H1 (cell line): ENCODE measurements around the gene NPHP4. TPM values are rescaled to one million over a fixed set of nuclear protein-coding genes. Genes with fewer than 3 reads are reported as not detected.

Experiments
- CHD2 ChIP-seq: IDR thresholded peaks from 2 replicates; pipeline ENCODE4 v1.6.1; 2012; ENCODE audit warnings: low read length, improper control_type of control experiment
- HDAC2 ChIP-seq, 2 experiments: fragments of 300-600 bp in 1 of 2; sonication (generic) in 1 of 2; IDR thresholded peaks; 2 replicates each; pipeline ENCODE4 v1.6.1; 2011 to 2012; ENCODE audit warnings: low read depth in 2 of 2, low read length in 2 of 2, mild to moderate bottlenecking in 2 of 2, moderate library complexity in 2 of 2, borderline replicate concordance in 1 of 2, inconsistent platforms in 1 of 2
- KDM1A ChIP-seq: fragments of 200-600, 300-600 bp; sonication (generic); IDR thresholded peaks from 2 replicates; pipeline ENCODE4 v1.7.1; 2016; ENCODE audit warnings: mild to moderate bottlenecking, low read length, borderline replicate concordance
- RFX5 ChIP-seq: IDR thresholded peaks from 2 replicates; pipeline ENCODE4 v1.6.1; 2011; ENCODE audit warnings: low read depth, low read length, improper control_type of control experiment, borderline replicate concordance
- SAP30 ChIP-seq: fragments of 300-600 bp; sonication (generic); IDR thresholded peaks from 2 replicates; pipeline ENCODE4 v1.7.1; 2012; ENCODE audit warnings: low read length, moderate library complexity, mild to moderate bottlenecking, inconsistent platforms; ENCODE audit not compliant: insufficient read depth, insufficient replicate concordance
- SIX5 ChIP-seq: IDR thresholded peaks from 2 replicates; pipeline ENCODE4 v1.6.1; 2011; ENCODE audit warnings: mild to moderate bottlenecking, low read depth, low read length
- SP1 ChIP-seq: IDR thresholded peaks from 2 replicates; pipeline ENCODE4 v1.6.1; 2011; ENCODE audit warnings: low read depth, low read length
- TAF1 ChIP-seq: IDR thresholded peaks from 2 replicates; pipeline ENCODE4 v1.6.1; 2011; ENCODE audit warnings: mild to moderate bottlenecking, low read depth, low read length
- polyA plus RNA-seq, 7 experiments: library from polyadenylated mRNA; depleted of rRNA in 3 of 7; stranded (reverse) in 5 of 7; unstranded in 2 of 7; fragments of >200 nt in 5 of 7; fragments of 200-250 nt in 2 of 7; gene quantifications; 1 replicate in 5 of 7; 2 replicates in 1 of 7; 4 replicates in 1 of 7; pipeline versions ENCODE4 v1.2.1 to v1.2.3, GENCODE V29; 2011 to 2013; ENCODE audit warnings: missing spikeins in 2 of 7, mixed read lengths in 2 of 7
- total RNA-seq: library from RNA; stranded (reverse); fragmentation: NEBNext Ultra II Directional; extraction: Animal tissue kit (Norgen Biotek cat#: 25700); gene quantifications from 2 replicates; pipeline ENCODE4 v1.2.1, GENCODE V29; 2021

NPHP4 gene
- total and polyA plus RNA-seq, 2 of the 8 experiments (the other 6 are each of a cell fraction or from before 2014, with no cell fraction given) = 5.8 to 14.0 TPM

DNA sequence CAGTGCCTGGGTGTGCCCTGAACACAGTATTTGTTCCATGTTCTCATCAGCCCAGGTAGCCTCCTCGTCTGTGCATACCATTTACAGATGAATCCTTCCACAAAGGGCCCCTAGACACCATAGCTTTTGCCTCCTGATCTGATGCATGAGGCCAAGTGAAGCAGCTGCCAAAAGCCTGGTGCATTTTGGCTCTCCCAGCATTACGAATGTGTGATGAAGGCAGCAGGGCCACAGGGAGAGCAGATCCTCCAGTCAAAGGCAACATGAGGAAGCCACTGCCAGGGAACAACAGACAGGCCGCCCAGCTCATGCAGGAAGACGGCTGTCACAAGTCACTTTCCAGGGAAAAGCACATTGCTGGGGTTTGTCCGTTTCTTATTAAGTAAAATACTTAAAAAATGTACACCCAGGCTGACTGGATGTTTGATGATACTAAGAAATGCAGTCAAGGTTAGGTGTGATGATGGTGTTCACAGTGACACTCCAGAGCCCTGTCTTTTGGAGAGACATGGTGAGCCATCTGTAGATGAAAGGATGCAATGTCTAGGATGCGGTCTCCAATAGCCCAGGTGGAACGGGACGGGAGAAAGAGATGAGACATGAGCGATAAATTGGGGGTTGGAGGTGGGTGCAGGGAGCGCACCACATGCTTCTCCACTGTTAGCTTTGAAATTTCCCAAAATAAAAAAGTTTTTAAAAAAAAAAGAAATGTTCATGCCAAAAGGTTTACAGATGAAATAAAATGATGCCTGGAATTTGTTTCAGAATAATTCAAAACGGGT, 48.7 kb downstream of the NPHP4 start (continued):
- TF ChIP-seq SAP30 (no peak), SP1 (no peak), HDAC2 (IDR thresholded peaks at IDR 0.05; ENCODE audit: borderline replicate concordance in 1 of 2, low read depth in 2 of 2, low read length in 2 of 2) (no peak), KDM1A (no peak), SIX5 (no peak), TAF1 (no peak), RFX5 (no peak), CHD2 (no peak)
